AG08396 (cell line): ENCODE data around the gene TGM4.

Experiments
- DNase-seq: peaks from one replicate; pipeline ENCODE4 v3.0.0; 2012; ENCODE audit warnings: low spot score, mixed read lengths

The TGM4 gene

DNA sequence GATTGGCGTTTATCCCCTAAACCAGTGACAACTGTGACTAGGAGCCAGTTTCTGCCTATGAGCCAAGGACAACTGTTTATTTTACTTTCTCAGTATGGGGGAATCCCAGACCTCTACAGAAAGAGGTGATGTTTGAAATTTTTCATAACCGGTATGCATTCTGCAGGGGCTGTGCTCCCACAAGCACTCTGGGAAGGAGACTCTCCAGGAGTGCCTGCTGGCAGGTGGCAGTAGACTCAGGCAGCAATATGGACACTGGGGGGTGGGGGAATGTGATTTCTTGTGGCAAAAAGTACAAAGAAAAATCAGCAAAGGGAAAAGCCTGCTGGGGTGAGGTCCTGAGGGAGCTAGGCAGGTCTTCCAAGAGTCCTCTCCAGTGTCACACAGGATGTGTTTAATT is 5.9 kb downstream of the TGM4 start:
- DNase-seq = no peak

DNA sequence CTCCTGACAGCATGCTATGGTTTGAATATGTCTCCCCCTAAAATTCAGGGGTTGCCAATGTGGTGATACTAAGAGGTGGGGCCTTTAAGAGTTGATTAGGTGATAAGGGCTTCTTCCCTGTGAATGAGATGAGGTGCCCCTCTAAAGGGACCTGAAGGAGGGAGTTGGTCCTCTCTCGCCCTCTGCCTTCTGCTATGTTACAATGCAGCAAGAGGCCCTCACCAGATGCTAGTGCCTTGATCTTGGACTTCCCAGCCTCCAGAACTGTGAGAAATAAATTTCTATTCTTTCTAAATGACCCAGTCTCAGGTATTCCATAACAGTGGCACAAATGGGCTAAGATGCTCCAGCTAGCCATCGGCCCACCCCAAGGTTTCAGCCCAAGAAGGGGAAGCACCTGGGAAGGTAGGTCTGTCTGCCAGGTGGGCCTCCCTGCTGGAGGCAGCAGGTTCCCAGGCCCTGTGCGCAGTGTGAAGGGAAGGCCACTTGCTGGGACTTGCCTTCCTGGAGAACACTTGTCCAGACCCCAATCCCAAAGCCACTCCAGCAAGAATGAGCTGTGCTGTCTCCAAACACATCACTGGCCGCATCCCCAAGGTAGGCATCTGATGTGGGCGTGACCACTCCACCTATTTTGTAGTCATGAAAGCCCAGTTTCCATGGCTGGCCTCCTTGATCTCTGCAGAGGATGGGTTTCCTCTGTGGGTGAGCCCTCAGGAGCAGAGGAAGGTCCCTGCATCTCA is 9.0 kb downstream of the TGM4 start:
- no peak for DNase-seq

DNA sequence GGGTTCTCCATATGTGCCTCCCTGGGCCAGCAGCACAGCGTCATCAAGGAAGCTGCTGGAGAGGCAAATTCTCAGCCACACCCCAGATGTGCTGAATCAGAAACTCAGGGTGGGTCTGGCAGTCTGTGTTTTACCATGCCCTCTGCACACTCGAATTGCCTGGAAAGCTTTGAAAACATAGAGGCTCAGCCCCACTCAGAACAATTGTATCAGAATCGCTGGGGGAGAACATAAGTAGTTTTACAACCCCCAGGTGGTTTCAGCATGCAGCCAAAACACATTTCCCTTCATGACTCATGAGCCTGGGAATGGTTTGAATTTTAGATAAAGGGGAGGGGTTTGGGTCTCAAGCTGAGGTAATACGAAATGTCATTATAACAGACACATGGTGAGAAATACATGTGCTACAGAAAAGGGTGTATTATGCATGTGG is 9.6 kb downstream of the TGM4 start:
- peak; percentile 47 for DNase-seq

DNA sequence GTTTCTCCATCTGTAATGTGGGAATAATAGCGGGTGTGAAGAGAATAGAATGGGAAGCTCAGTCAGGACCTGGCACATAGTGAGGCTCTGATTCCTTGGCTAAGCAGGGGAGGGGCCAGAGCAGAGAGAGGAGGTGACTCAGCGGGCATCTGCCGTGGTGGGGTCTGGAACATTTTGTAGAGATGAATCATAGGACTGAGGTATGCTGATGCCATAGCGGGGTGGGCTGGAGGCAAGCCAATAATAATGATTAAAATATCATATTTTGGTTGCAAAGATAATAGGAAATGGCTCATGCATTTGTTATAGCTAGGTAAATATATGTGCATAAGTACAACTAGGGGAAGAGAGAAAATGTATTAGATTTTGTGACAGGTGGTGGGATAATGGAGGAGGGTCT is 11.2 kb downstream of the TGM4 start:
- peak; percentile 90 for DNase-seq

DNA sequence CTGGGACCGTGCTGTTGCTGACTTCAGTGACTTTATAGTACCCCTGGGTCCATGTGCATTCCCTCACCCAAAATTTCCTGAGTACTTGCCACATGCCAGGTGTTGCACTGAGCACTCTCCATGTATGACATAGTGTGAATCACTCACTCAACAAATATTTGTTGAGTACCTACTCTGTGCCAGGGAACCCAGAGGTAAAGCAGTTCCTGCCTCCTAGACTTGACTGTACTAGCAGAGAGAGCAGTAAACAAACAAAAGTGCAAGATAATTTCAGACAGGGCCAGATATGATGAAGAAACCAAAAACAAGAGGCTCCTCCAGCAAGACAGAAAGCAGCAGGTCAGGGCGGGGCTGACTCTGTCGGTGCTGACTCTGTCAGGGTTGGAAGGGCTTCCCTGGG is 12.2 kb downstream of the TGM4 start:
- no peak for DNase-seq

DNA sequence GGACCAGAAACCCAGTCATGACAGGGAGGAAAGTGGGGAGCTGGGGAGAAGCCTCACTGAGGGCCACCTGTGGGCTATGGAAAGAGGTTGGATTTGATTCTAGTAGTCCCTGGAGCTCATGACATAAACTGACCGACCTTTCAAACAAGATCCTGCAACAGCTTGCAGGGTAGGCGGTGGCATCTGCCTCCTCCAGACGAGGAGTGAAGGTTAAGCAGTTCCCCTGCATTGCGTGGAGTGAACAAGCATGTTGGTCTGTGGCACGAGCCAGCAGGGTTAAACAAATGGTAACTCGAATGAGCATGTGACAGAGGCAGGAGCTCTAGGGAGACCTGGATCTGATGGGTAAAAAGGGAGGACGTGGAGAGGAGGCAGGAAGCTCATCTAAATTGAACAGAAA is 12.7 kb downstream of the TGM4 start:
- no peak for DNase-seq

DNA sequence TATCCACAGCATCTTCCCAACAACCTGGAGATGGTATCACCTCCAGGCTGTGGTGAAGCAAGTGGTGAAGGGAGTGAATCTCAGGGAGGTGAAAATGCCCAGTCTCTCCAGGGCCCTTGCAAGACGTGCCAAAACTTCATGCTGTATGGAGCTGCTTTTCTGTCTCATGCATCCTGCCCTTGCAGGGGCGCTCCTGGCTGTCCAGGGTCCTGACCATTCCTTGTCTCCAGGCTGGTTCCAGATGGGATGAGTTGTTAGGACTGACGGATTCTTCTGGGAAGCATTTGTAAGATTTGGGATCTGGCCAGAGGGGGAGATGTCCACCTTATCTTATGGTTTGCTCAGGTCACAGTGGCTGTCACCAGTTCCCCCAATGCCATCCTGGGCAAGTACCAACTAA is 15.8 kb downstream of the TGM4 start:
- DNase-seq = no peak

DNA sequence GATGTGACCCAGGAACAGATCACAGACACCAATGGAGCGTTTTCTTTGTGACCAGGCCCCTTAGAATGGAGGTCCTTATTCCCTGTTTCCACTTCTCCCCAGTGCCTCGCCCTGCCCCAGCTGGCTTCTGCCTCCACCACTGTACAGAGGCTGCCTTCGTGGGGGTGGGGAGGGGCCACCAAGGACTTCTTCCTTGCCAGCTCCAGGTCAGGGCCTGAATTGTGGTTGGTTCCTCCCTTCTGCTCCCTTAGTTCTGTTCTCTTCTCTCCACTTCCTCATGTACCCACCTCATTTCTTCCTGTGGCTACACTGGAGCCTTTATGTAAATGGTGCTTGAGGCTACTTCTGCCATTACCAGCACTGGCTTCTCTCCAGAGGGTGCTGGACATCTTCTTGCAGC is 16.4 kb downstream of the TGM4 start:
- no peak for DNase-seq

DNA sequence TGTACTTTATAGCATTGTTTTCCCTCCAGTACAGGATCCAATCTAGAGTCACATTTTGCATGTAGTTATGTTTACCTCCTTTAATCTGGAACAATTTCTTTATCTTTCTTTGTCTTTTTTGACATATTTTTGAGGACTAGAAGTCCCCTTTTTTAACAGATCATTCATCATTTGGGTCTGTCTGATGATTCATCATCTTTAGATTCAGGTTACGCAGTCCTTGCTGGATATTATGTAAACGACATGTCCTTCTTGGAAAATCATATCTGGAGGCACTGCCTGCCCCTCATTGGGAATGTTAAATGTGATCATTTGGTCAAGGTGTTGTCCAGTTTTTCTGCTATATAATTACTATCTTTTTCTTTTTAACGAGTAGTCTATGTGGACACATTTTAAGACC is 18.3 kb downstream of the TGM4 start:
- DNase-seq = no peak

DNA sequence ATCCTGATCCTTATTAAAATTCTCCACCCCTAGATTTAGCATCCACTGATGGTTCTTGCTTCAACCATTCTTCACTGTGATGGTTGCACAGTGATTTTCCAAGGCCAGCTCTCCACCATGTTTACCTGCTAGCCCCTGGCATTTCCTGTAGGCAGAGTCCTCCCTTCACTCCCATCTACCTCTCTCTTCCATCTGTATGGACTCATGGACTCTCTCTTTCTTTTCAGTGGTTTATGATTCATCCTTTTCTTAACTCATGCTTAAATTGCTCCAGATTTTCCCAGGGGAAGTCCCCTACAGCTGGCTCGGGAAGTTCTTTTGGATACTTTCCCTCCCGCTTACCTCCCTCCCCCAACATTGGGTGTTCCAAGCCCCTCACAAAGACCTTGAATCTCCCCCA is 18.7 kb downstream of the TGM4 start:
- DNase-seq = peak; percentile 31

DNA sequence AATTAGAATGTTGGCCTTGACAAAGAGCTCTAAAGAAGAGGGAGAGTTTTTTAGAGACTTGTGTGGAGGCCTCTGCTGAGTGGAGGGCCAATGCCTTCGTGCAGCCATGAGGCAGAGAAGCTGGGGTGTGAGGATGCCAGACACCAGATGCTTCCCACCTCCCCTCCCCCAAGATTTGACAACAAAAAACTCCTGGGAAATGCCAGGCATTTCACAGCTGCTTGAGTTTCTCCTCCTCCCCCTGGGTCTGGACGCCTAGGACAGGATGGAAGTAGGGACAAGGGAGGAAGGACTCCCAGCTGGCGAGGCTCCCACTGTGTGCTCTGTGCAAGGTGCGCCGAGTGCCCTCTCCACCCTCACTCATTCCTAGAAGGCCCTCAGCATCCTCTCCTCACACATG is 20.1 kb downstream of the TGM4 start:
- DNase-seq = no peak

DNA sequence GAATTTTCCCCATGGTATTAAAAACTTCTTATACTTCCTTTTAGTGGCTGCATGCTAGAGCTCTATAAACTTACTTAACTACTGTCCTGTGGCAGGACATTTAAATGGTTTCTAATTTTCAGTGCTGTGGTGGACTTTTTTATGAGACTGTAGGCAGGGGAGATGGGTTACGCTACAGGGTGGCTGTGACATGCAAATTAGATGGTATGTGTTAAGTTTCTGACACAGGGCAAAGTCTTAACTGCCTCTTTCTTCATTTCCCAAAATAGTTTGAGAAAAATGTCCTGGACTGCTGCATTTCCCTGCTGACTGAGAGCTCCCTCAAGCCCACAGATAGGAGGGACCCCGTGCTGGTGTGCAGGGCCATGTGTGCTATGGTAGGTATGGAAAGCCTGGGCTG is 22.0 kb downstream of the TGM4 start:
- DNase-seq = no peak

DNA sequence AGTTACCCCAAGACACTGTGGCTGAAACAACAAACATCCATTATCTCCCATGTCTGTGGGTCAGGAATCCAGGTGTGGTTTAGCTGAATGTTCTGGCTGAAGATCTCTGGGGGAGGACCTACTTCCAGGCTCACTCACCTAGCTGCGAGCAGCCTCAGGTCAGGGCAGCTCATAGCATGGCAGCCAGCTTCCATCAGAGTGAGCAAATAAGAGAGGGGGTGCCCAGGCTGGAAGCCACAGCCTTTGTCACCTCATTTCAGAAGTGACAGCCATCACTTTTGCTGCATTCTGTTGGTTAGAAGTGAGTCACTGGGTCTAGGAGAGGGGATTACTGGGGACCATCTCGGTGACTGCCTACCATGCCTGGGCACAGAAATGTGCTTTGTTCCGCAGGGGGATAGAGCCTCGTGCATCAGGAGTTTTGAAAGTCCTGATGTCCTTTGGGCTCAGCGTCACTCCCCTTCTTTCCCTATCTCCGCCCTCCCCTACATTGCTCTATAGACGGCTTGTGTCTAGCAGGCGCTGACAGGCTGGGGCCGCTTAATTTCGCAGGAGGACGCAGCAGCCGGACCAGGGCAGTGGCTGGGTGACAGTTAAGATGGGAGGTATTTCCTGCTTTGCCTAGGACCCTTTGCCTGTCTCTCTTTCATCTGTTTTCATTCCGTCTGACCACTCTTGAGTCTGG is 25.4 kb downstream of the TGM4 start:
- no peak for DNase-seq

DNA sequence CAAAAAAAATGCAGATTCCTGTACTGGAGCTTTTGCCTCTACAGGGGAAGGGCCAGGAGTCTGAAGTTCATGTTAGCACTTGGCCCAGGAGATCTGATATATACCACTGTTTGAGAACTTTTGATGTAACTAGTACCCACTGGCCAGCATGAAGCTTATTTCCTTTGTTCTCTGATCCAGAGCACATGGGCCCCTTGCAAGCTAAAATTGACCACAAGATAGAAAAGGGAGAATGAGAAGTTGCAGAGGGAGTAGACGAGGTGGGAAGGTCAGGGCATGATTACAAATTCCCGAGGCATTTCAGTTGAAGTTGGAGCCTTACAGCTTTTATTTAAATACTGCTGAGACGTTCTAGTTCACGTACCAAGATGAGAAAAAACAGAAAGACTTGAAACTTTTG is 28.2 kb downstream of the TGM4 start:
- DNase-seq = no peak

DNA sequence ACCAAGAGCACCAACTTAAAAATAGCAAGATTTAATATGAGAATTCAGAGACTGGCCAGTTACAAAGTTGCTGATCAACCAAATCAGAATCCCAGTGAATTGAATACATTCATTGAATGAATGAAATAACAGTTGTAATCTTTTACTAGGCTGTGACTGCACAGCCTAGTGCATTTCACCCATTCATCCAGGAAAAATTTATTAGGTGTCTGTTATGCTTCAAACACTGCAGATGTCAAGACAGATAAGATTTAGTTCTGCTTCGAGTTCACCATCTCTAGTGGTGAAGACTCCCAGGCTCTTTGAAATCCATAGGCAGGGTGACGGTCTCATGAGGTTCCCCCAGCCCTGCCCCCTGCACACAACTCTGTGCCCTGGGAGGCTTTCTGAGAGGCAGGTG is 28.9 kb downstream of the TGM4 start:
- DNase-seq = no peak

DNA sequence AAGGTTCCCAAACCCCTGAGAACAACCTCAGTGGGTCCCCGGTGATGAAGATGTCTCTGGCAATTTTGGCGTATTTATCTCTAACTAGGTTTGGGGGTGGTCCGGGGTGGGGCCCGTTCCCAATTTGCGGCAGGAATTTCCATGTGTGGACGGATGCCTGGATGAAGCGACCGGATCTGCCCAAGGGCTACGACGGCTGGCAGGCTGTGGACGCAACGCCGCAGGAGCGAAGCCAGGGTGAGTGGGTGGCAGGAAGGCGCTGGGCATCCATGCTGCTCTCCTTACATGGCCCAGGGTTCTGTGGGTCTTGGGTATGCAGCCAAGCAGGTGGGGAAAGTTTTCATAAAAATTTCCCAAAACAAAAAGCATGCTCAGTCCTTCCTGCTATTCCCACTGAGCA is 29.3 kb downstream of the TGM4 start:
- DNase-seq = no peak

DNA sequence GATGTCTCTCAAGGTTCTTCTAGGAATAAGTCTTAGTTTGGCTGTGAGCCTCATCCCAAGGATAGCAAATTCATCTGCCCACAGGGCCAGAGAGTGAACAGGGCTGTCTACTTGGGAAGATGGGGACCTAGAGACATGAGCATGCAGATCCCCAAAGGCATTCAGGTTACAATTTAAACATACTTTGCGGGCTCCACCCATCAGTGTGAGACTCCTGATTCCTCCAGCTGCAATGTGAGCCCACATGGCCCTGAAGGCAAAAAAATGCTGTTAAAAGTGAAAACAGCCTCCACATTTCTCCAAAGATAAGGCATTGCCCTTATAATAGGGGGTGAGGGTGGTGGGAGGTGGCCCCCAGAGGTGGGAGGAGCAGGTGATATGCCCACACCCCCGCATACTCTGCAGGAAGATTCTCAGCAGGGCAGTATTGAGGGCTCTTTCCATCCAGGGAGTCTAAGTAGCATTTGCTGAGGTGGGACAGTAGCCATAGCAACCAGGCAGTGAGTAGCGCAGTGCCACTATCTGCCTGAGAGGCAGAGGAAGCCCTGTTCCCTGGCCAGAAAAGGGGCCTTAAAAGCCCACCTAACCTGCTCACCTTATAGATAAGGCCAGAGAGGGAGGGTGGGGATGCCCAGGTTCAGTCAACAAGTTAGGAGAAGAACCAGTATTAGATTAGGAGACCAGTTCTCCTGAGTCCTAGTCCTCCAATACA is 31.2 kb downstream of the TGM4 start:
- DNase-seq = no peak

DNA sequence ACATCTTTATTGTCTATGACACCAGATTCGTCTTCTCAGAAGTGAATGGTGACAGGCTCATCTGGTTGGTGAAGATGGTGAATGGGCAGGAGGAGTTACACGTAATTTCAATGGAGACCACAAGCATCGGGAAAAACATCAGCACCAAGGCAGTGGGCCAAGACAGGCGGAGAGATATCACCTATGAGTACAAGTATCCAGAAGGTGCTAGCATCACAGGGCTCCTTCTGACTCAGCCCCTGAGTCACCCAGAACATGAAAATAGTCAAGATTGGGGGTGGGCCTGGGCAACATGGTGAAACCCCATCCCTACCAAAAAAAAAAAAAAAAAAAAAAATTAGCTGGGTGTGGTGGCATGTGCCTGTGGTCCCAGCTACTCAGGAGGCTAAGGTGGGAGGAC is 32.6 kb downstream of the TGM4 start:
- no peak for DNase-seq

DNA sequence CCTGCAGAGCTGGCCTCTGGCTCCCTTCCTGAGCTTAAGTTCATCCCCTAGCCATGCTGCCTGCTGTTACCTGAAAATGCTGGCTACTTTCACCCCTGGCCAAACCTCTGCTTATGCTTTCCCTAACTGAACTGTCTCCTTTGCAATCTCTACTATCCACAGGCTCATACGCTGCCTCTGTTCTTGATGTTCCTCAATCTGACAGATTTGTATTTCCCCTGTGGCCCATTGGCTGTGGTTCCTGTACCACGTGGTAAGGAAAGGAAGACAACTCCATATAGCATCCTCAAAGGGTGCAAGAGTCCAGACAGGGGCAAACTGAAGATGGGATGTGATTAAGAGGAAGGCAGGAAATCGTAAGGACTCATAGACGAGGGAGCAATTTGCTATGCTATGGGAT is 33.2 kb downstream of the TGM4 start:
- DNase-seq = no peak

DNA sequence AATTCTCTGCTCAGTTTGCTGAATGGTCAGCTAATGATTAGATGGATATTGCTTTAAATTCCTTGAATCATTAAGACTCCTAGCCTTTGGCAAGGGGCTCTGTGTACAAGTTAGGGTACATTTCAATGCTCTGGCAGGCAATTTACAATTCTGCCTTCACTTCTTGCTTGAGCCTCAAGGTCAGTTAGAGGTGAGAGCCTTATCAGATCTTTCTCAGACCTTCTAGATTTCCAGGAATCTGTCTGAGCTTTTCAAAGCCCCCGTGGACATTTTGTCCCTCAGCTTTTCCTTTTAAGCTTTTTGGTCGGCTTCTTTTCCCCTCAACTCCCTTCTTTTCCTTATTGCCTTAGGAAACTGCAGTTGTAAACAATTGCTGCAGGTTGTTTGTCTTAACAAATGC is 34.7 kb downstream of the TGM4 start:
- DNase-seq = no peak

DNA sequence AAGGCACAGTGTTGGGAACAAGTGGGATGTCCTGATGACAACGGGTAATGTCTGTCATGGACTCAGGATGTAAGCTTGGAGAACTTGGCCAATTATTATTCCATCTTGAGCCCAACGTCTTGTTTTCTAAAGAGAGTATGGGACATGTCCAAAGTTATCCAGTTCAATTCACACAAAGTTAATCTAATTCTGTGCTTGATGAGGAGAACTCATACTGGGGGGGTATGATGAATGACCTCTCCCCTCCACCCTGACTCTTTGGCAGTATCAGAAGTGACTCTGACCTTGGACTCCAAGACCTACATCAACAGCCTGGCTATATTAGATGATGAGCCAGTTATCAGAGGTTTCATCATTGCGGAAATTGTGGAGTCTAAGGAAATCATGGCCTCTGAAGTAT is 36.3 kb downstream of the TGM4 start:
- DNase-seq = no peak

DNA sequence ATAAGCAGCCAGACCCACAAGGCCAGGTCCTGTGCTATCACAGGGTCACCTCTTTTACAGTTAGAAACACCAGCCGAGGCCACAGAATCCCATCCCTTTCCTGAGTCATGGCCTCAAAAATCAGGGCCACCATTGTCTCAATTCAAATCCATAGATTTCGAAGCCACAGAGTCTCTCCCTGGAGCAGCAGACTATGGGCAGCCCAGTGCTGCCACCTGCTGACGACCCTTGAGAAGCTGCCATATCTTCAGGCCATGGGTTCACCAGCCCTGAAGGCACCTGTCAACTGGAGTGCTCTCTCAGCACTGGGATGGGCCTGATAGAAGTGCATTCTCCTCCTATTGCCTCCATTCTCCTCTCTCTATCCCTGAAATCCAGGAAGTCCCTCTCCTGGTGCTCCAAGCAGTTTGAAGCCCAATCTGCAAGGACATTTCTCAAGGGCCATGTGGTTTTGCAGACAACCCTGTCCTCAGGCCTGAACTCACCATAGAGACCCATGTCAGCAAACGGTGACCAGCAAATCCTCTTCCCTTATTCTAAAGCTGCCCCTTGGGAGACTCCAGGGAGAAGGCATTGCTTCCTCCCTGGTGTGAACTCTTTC is 39.6 kb downstream of the TGM4 start:
- DNase-seq = peak; percentile 85

DNA sequence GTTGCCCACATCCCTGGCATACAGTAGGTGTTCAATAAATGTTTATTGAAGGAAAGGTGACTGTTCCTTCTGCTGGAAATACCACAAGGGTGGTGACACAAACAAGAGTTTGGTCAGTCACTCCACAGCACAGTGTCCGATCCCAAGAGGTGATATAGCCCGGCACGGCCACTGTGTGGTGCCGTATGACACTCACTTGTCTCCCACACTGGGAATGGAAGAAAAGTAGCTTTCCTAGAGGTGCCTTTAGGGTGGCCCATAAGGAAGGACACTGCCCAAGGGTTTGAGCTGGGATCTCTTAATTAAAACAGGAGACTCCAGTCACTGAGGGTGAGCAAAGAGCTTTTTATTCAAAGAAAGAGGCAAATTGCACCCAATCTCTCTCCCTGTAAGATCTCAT is 40.5 kb downstream of the TGM4 start:
- DNase-seq = peak; percentile 35
